Globus pallidus (tissue), 1 donor: ENCODE data around the gene SLC5A11.
"Not testable (repeated sequence)": the region's sequence is repeated elsewhere in the genome, so short reads cannot be mapped to it uniquely, and the experiment has no call there.

ENCODE experiments used
- DNase-seq: peaks from one replicate; pipeline ENCODE4 v3.0.0-alpha.2; 2015; ENCODE audit warnings: low spot score

Gene SLC5A11

DNA sequence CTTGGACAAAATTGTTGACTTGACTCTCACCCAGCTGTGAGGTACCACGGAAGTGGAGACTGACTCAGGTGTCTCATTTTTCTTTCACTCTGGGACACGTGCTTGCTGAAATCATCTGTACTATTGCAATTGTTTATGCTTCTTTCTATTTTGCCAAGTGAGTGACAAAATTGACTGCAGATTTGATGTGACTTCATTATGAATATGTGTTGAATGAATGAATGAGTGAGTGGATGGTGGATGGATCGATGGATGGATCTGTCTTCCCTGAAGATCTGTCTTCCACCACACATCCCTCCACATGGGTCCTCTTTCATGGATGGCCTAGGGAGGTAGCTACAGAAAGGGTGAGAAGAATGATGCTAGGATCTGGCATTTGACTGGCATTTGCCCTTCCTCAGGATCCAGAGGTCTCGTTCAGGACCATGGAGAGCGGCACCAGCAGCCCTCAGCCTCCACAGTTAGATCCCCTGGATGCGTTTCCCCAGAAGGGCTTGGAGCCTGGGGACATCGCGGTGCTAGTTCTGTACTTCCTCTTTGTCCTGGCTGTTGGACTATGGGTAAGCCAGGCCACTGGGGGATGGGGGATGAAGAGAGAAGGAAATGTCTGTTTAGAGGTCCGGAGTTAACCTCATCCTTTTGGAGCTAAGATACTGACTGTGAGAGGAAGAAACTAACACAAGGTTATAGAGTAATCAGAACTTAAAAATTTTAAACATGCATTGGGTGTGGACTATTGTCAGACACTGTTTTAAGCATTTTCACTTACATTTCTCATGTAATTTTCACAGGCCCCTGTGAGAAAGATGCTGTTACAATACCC lies 12.7 kb downstream of the SLC5A11 start:
- peak; percentile 60 for DNase-seq

DNA sequence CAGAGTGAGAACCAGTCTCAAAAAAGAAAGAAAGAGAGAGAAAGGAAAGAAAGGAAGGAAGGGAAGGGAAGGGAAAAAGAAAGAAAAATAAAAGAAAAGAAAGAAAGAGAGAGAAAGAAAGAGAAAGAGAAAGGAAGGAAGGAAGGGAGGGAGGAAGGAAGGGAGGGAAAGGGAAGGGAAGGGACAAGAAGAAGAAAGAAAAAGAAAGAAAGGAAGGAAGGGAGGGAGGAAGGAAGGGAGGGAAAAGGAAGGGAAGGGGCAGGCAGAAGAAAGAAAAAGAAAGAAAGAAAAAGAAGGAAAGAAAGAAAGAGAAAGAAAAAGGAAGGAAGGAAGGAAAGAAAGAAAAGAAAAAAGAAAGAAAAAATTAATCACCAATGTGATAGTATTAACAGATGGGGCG lies 15.7 kb downstream of the SLC5A11 start:
- DNase-seq = no peak

DNA sequence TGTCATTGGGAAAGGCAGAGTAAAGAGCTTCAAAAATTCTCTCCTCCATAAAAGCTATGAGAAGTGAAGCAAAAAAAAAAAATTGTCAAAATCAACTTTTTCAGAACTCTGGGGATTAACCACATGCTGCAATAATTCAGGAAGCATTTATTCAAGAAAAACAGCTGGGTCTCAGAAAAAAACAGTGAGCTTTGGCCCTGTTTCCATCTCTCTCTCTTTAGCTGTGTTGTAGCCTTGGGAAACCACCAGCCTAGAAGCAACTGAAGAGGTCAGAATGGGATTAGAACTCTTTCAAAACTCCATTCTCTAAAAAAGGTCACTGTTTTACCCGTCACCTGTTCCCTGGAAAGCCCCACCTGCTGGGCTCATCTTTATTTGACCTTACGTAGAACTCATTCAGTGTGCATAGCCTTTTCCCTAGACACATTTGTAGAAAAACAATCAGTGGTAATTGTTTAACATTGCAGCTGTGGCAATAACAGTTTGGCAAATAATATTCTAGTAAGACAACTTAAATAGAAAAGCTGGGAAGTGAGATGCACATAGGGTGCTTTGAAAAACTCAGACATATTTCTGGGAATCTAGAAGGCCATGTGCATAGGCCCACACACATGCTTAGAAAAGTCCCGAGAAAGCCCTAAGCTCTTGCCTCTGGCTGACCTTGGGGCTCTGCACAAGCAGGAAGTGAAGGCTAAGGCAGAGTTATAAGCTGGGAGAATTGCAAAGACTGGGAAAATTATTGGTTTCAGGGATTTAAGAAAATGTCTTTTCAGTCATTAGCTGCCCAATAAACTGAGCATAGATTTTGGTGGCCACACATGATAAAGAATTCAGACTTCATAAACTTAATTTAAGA lies 18.0 kb downstream of the SLC5A11 start:
- DNase-seq = no peak

DNA sequence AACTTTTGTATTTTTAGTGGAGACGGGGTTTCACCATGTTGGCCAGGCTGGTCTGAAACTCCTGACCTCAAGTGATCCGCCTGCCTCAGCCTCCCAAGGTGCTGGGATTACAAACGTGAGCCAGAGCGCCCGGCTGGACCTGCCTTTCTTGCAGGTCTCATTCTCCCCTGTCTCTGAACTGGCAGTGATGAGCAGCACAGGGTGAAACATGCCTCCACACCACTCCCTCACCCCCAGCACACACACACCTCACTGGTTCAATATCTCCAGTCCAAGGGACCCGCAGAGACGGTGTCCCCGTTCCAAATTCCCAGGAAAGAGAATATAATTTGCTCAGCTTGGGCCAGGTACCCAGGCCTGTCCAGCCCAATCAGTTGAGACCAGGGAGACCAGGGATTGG lies 23.3 kb downstream of the SLC5A11 start:
- DNase-seq = no peak

DNA sequence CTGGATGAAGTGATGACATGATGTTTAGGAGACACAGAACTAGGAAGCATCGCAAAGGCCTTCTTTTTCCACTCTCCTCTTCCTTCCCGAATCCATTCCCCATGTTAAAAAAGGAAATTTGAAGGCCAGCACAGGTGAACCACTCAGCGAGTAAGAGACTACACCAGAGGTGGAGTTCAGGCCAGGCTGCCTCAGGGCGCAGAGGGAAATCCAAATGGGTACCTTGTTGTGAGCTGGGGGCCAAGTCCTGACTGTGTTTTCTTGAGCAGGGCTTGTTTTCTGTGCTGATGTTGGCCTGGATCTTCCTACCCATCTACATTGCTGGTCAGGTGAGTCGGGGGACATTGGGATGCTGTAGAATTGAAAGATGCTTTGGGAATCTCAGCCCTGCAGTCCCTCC lies 26.1 kb downstream of the SLC5A11 start:
- DNase-seq = no peak

DNA sequence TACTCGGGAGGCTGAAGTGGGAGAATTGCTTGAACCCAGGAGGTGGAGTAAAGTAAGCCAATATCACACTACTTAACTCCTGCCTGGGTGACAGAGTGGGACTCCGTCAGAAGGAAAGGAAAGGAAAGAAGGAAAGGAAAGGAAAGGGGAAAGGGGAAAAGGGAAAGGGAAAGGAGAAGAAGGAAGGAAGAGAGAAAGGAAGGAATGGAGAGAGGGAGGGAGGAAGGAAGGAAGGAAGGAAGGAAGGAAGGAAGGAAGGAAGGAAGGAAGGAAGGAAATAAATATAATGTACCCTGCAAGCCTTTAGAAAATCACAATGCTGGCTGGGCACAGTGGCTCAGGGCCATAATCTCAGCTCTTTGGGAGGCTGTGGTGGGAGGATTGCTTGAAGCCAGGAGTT lies 27.3 kb downstream of the SLC5A11 start:
- DNase-seq = no peak

DNA sequence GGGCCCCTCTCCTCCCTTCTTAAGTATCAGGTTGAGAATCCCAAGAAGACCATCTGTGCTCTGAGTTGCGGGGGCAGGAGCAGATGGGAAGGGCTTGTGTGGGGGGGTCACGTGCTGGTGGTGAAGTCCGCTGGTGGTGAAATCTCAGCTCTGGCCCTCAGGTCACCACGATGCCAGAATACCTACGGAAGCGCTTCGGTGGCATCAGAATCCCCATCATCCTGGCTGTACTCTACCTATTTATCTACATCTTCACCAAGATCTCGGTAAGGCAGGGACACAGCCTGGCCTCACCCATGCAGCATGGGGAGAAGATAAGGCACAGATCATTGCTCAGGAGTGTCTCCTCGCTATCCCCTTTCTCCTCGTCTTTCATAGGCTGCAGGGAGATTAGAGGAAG lies 29.7 kb downstream of the SLC5A11 start:
- DNase-seq = no peak

DNA sequence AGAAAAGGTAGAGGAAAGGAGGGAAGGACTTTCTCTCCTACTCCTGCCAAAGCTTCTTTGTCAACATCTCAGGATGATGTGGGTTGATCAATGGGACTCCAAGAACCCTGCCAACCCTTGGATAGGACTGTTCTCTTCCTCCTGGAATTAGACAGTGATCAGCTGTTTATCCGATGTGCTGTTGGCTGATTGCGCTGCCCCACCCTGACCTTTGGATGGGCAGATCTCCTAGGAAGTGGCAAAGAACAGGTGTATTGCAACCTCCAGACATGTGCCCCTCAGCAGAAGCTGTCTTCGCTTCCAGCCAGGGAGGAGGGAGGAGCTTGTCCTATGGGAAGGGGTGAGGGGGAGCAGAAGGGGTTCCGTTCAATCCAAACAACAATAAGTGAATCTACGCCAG lies 30.5 kb downstream of the SLC5A11 start:
- peak; percentile 47 for DNase-seq

DNA sequence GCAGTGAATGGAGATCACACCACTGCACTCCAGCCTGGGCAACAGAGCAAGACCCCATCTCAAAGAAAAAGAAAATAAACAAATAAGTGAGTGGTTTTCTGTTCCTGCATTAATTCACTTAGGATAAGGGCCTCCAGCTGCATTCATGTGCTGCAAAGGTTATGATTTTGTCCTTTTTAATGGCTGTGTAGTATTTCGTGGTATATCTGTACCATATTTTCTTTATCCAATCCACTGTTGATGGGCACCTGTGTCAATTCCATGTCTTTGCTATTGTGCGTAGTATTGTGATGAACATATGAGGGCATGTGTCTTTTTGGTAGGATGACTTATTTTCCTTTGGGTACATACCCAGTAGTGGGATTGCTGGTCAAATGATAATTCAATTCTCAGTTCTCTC lies 33.9 kb downstream of the SLC5A11 start:
- DNase-seq = no peak

DNA sequence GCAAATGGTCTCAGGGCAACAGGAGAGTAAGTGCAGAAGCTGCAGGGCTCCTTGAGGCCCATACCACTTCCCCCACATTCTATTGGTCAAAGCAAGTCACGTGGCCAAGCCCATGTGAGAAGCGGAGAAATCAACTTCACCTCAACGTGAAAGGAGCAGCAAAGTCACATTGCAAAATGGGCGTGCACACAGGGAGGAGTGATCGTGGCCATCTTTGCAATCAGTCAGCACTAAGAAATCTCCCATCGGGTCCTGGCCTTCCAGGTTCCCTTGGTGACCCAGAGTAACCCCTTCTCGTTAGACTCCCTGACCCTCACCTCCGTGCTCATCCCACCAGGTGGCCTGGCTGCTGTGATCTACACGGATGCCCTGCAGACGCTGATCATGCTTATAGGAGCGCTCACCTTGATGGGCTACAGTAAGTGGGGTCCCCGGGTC lies 38.0 kb downstream of the SLC5A11 start:
- DNase-seq = no peak

DNA sequence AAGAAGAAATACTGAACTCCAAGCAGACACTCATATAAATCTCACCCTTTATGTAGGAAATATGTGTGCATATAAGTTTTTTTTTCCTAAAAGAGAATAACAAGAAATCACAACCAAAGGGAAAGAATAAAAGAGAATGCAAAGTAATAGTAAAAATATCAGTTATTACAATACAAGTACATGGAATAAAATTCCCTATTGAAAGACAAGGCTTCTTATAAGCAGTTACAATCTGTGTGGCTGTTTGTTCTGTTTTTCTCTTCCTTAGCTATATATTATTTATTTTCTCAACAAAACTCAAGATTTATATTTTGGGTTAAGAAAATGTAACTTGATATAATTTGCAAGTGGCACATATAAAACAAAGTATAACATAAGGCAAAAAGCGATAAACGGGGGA lies 41.7 kb downstream of the SLC5A11 start:
- DNase-seq = no peak

DNA sequence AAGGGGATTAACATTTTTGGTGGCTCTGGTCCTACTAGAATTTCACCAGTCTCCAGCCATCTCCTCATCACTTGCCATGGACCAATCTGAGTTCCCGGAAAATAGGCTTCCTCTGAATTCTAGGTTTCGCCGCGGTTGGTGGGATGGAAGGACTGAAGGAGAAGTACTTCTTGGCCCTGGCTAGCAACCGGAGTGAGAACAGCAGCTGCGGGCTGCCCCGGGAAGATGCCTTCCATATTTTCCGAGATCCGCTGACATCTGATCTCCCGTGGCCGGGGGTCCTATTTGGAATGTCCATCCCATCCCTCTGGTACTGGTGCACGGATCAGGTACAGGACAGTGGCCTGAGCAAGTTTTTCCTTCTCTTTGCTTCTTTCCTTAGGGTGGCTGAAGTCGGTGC lies 45.0 kb downstream of the SLC5A11 start:
- DNase-seq = no peak

DNA sequence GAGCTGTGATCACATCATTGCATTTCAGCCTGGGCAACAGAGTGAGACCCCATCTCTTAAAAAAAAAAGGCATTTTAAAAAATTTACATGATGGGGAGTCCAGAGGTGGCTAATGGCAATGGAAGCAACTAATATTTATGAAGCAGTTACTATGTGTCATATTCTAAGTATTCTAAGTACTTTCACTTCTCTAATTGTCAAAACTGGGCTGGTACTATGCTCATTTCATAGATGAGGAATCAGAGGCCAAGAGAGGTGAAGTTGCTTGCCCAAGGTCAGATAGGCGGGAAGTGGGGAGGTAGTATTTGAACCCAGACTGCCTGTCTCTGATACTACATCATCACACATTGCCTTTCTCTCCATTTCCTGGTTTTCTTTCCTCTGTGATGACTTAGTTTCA lies 50.7 kb downstream of the SLC5A11 start:
- DNase-seq = no peak

DNA sequence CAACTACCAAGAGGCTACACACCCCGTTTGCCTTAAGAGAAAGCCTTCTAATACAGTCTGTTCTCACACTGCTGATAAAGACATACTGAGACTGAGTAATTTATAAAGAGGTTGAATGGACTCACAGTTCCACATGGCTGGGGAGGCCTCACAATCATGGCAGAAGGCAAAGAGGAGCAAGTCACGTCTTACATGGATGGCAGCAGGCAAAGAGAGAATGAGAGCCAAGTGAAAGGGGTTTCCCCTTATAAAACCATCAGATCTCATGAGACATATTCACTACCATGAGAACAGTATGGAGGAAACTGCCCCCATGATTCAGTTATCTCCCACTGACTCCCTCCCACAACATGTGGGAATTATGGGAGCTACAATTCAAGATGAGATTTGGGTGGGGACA lies 51.8 kb downstream of the SLC5A11 start:
- not testable (repeated sequence) for DNase-seq

DNA sequence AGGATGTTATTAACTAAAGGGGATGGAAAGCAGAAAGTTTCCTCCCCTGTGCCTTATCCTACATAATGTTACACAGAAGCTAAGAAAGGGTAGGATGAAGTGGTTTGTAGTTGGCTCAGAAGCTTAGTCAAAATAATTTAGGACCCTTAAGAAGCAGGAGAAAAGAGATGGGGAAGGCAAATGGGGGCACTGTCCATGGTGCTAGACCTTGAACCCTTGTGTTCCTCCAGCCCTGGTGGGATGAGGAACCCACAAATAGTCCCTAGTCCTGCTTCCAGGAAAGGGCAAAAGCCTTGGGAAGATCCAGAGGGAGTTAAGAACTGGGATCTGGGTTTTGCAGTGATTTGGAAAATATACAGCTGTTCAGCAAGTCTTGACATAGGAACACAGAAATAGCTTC lies 54.5 kb downstream of the SLC5A11 start:
- DNase-seq = no peak

DNA sequence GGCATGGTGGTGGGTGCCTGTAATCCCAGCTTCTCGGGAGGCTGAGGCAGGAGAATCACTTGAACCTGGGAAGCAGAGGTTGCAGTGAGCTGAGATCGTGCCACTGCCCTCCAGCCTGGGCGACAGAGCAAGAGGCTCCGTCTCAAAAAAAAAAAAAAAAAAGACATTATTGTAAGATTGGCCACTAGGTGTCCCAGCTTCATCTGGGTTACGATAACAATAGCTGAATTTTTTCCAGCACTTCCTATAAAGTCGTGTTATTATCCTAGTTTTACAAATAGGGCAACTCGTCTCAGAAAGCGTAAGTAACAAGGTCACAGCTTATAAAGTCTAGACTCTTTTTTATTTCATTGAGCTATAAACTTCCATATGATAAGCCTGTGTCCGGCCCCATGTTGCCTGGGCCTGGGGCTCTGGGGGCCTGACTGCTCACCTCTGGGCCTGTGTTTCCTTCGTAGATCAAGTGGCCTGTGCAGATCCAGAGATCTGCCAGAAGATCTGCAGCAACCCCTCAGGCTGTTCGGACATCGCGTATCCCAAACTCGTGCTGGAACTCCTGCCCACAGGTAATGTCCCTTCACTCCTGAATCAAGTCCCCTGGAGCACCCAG lies 60.5 kb downstream of the SLC5A11 start:
- no peak for DNase-seq

DNA sequence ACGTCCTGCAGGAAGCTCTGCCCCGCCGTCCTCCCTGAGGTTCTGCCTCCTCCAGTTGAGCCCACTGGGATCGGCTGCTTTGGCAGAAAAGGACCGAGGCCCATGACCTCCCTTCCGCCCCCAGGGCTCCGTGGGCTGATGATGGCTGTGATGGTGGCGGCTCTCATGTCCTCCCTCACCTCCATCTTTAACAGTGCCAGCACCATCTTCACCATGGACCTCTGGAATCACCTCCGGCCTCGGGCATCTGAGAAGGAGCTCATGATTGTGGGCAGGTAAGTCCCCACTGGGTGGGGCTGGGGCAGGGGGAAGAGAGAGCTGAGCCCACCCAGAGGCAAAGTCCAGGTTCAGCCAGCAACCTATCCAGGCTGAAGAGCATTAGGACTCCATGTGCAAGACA lies 61.1 kb downstream of the SLC5A11 start:
- DNase-seq = no peak

DNA sequence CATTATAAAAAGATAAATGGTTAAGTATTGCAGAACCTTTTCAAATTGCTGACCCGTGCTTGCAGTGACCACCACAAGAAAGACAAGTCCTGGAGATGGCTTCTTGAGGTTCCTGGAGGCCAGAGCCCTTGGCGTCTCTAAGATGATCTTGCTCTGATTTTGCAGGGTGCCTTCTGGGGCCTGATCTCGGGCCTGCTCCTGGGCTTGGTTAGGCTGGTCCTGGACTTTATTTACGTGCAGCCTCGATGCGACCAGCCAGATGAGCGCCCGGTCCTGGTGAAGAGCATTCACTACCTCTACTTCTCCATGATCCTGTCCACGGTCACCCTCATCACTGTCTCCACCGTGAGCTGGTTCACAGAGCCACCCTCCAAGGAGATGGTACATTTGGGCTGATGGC lies 63.0 kb downstream of the SLC5A11 start:
- DNase-seq = no peak

DNA sequence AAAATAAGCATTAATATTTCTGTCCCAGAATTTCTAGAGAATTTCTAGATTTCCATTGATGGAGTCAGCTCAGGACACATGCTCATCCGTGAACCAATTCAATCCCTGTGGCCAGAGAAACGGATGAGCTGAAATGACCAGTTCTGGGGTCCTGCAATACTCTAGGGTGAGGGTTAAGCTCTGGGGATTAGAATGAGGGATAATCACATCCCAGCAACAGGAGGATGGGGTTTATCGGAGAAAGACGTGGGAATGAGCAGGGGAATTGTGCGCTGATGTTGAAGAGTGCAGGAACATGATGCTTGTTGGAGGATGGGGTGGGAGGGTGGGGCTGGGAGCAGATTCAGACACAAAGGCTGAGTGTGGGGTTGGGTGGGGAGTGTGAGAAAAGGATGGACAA lies 64.1 kb downstream of the SLC5A11 start:
- no peak for DNase-seq

DNA sequence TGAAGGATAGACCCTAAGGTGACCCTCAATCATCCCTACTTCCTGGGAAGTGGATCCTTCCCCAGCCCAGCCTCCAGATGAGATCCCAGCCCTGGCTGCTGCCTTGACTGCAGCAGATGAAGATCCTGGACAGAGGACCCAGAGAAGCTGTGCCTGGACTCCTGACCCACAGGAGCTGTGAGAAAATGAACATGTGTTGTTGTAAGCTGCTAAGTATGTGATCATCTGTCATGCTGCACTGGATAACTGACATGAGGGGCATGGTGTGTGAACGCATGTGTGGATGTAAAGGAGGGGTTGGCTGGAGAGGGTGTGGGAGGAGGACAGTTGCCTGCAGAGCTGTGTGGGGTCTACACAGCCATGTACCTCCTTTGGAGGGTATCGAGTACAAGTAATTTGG lies 69.3 kb downstream of the SLC5A11 start:
- no peak for DNase-seq

DNA sequence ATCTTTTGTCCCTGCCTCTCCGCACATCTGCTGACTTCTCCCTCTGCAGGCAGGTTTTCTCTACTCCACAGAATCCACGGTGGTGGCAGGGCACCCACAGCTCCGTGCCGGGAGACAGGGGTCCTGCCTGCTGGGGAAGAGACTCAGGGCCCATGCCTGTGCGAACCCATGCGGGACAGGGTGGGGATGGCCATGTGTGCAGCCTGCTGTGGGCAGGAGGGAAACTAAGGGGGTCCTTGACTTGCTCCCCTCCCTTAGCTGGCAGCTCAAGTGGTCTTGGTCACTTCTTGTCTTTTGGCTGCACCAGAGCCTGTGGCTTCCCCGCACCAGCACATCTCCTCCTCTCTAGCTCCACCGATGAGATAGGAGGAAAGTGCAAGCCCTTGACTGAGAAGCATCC lies 69.8 kb downstream of the SLC5A11 start:
- DNase-seq = no peak

DNA sequence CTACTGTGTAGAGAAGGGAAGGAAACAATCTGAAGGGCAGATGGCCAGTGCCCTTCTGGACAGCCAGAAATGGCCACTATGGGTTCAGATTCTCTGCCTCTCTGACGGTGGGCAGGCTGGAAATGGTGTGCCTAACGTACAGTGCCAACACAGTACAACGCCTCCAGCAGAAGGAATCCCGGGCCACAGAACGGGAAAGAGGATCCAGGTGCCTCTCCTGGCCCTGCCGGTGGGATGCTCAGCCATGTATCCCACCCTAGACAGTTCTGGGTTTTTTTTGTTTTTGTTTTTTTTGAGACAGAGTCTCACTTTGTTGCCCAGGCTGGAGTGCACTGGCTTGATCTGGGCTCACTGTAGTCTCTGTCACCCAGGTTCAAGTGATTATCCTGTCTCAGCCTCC lies 71.5 kb downstream of the SLC5A11 start:
- DNase-seq = no peak

DNA sequence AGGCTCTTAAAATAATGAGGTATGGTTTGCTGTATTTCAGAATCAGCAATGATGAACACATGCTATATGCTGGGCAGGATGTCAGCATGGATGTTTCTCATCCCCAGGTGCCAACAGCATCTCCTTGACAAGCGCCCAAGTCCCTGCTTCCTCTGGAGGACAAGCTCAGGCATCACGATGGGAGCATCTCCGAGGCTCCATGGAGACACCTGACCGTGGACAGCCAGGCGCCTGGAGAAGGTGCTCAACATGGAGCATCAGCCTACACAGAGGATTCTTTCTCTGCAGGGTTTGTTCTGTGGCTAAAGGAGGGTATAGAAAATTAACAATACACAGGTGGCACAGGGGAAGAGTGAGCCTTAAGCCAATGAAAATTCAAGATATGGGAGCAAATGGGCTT lies 72.1 kb downstream of the SLC5A11 start:
- no peak for DNase-seq
